PC-9 (cell line): Measurements from ENCODE around the gene RNF212. TPM values are rescaled to one million over a fixed set of nuclear protein-coding genes. Genes with fewer than 3 reads are reported as not detected.

Source experiments
- BruUV-seq: library from RNA; stranded (reverse); fragments of 400-500 nt; replicated peaks from 2 replicates; lab custom pipeline; 2021; lab: Mats Ljungman, UMichigan
- CTCF ChIA-PET: fragments of 300-600 bp; sonication (Branson Sonifier 250); formaldehyde crosslinking; loops from one replicate; lab custom pipeline; 2022; ENCODE audit warnings: antibody characterized with exemption; lab: Charles Lee
- POLR2A ChIA-PET: fragments of 300-600 bp; sonication (Branson Sonifier 250); formaldehyde crosslinking; loops from one replicate; lab custom pipeline; 2022; ENCODE audit warnings: antibody characterized with exemption; ENCODE audit not compliant: unreplicated experiment; lab: Charles Lee
- DNase-seq, 2 experiments: peaks; one replicate each; pipeline versions ENCODE4 v3.0.0 to v3.0.0-alpha.2; 2015 to 2022; ENCODE audit warnings: mixed read lengths in 1 of 2
- H2AFZ ChIP-seq: fragments of 200-600 bp; sonication (generic); 2 replicates; pipeline ENCODE4 v1.8.1; 2017; ENCODE audit warnings: antibody characterized with exemption
- H3F3A ChIP-seq: fragments of 200-600 bp; sonication (generic); 2 replicates; pipeline ENCODE4 v1.8.1; 2017; ENCODE audit warnings: antibody characterized with exemption, mild to moderate bottlenecking, low read depth; ENCODE audit not compliant: insufficient read depth
- H3K27ac ChIP-seq: fragments of 200-600 bp; sonication (generic); 2 replicates; pipeline ENCODE4 v1.6.1; 2016; ENCODE audit warnings: mixed run types
- H3K27me3 ChIP-seq: fragments of 200-600 bp; sonication (generic); 2 replicates; pipeline ENCODE4 v1.6.1; 2016; ENCODE audit warnings: low read depth, mixed run types; ENCODE audit not compliant: insufficient read depth
- H3K36me3 ChIP-seq: fragments of 200-600 bp; sonication (generic); 2 replicates; pipeline ENCODE4 v1.6.1; 2016; ENCODE audit warnings: low read depth, mixed run types
- H3K4me1 ChIP-seq: fragments of 200-600 bp; sonication (generic); replicated peaks from 2 replicates; pipeline ENCODE4 v1.6.1; 2016; ENCODE audit warnings: mixed run types; ENCODE audit not compliant: insufficient read depth
- H3K4me2 ChIP-seq: fragments of 200-600 bp; sonication (generic); 2 replicates; pipeline ENCODE4 v1.6.1; 2017; ENCODE audit warnings: mixed run types
- H3K4me3 ChIP-seq: fragments of 200-600 bp; sonication (generic); 2 replicates; pipeline ENCODE4 v1.6.1; 2016; ENCODE audit warnings: mixed run types
- H3K79me2 ChIP-seq: fragments of 200-600 bp; sonication (generic); 2 replicates; pipeline ENCODE4 v1.6.1; 2017; ENCODE audit warnings: low read depth, mixed run types
- H3K9me2 ChIP-seq: fragments of 200-600 bp; sonication (generic); 2 replicates; pipeline ENCODE4 v1.8.1; 2017; ENCODE audit warnings: mild to moderate bottlenecking; ENCODE audit not compliant: insufficient read depth
- H3K9me3 ChIP-seq: fragments of 200-600 bp; sonication (generic); 2 replicates; pipeline ENCODE4 v1.8.1; 2016; ENCODE audit warnings: low read depth; ENCODE audit not compliant: insufficient read depth
- H4K20me1 ChIP-seq: fragments of 200-600 bp; sonication (generic); 2 replicates; pipeline ENCODE4 v1.8.1; 2017; ENCODE audit not compliant: insufficient read depth
- CTCF ChIP-seq: fragments of 200-600 bp; sonication (generic); conservative IDR thresholded peaks from 2 replicates; pipeline ENCODE4 v1.6.1; 2017; ENCODE audit warnings: mixed run types, antibody characterized with exemption, mild to moderate bottlenecking, moderate library complexity
- EZH2 ChIP-seq: fragments of 200-600 bp; sonication (generic); IDR thresholded peaks from 2 replicates; pipeline ENCODE4 v1.8.0; 2017; ENCODE audit warnings: antibody characterized with exemption, low read depth
- intact Hi-C: fragments of 100-400 bp; cut with micrococcal nuclease; formaldehyde crosslinking; loops from one replicate; pipeline ENCODE4 v1.10.0; 2022; ENCODE audit not compliant: unreplicated experiment
- total RNA-seq: library from RNA; stranded (reverse); gene quantifications from 2 replicates; pipeline ENCODE4 v1.2.3, GENCODE V29; 2021

The RNF212 gene
- total RNA-seq, 1 experiment from 2014 or later, result 4.2 TPM

GRCh38 chr4:1084796-1085403 lies 28.5 kb downstream of the RNF212 start:
- H3K4me2 ChIP-seq, result no peak overlapping the region
- TF ChIP-seq CTCF (no peak), EZH2 (no peak)
- no peaks in the 10 kb centered on the region for H3K9me2 ChIP-seq
- intact Hi-C loops, result loop anchor here (5.0 kb wide), 1 partner anchor 43 kb away; no protein-coding TSS in a partner anchor
- no peaks in the 10 kb centered on the region; the same call in 1 of the 2 replicates for H3K9me3 ChIP-seq
- no peak overlapping the region for H3K4me3 ChIP-seq
- no peaks in the 10 kb centered on the region for H3K79me2 ChIP-seq
- H2AFZ ChIP-seq, result no peak overlapping the region
- DNase-seq, result no peak
- H3K4me1 ChIP-seq, result peaks cover 26% of the 10 kb centered on the region
- H3K27me3 ChIP-seq, result no peaks in the 10 kb centered on the region
- BruUV-seq, result no TSS peak
- no peaks in the 10 kb centered on the region for H4K20me1 ChIP-seq
- ChIA-PET CTCF (no interaction called here), POLR2A (no interaction called here)
- H3K36me3 ChIP-seq, result no peaks in the 10 kb centered on the region
- H3K27ac ChIP-seq, result no peak overlapping the region
- H3F3A ChIP-seq, result peaks cover 14% of the 10 kb centered on the region

GRCh38 chr4:1084394-1084793 lies 29.0 kb downstream of the RNF212 start:
- no peak for DNase-seq
- ChIA-PET POLR2A (no interaction called here), CTCF (no interaction called here)
- no peak overlapping the region for H3K4me3 ChIP-seq
- TF ChIP-seq EZH2 (no peak), CTCF (no peak)
- H3K4me2 ChIP-seq, result no peak overlapping the region
- intact Hi-C loops, result loop anchor here (5.0 kb wide), 1 partner anchor 42 kb away; no protein-coding TSS in a partner anchor
- H3K9me3 ChIP-seq, result no peaks in the 10 kb centered on the region; the same call in 1 of the 2 replicates
- no peaks in the 10 kb centered on the region for H3K9me2 ChIP-seq
- no peaks in the 10 kb centered on the region for H3K27me3 ChIP-seq
- peaks cover 26% of the 10 kb centered on the region for H3K4me1 ChIP-seq
- H4K20me1 ChIP-seq, result no peaks in the 10 kb centered on the region
- H3K27ac ChIP-seq, result no peak overlapping the region
- no peaks in the 10 kb centered on the region for H3K79me2 ChIP-seq
- H3F3A ChIP-seq, result peaks cover 14% of the 10 kb centered on the region
- no TSS peak for BruUV-seq
- H2AFZ ChIP-seq, result no peak overlapping the region
- H3K36me3 ChIP-seq, result no peaks in the 10 kb centered on the region

- H4K20me1 ChIP-seq, result no peaks in the 10 kb centered on the region
- peak overlapping the region; percentile 45 for H3K27ac ChIP-seq
- peak; percentile 87 to 92 for DNase-seq
- no peaks in the 10 kb centered on the region for H3K9me3 ChIP-seq
- POLR2A ChIA-PET, result interaction anchor here (0.5 kb wide), 1 partner anchor 10 kb away, joined by 5 read pairs; no protein-coding TSS in a partner anchor
- TF ChIP-seq CTCF, result no peak
- TF ChIP-seq EZH2, result no peak
- no peak overlapping the region for H3K4me3 ChIP-seq
- no TSS peak for BruUV-seq
- no peaks in the 10 kb centered on the region for H3K36me3 ChIP-seq
- H3K4me2 ChIP-seq, result peak overlapping the region; percentile 67
- CTCF ChIA-PET, result no interaction called here
- no peaks in the 10 kb centered on the region for H3K9me2 ChIP-seq
- H3K4me1 ChIP-seq, result peaks cover 26% of the 10 kb centered on the region
- intact Hi-C loops, result loop anchor here (5.0 kb wide), 1 partner anchor 40 kb away; no protein-coding TSS in a partner anchor
- H3F3A ChIP-seq, result peaks cover 14% of the 10 kb centered on the region
- no peaks in the 10 kb centered on the region for H3K79me2 ChIP-seq
- H3K27me3 ChIP-seq, result no peaks in the 10 kb centered on the region
- H2AFZ ChIP-seq, result 0 out of 2 replicates have a peak overlapping the region, but pooled peaks have one; percentile 8
These were observed 30.9 kb downstream of the RNF212 start for GRCh38 chr4:1082215-1083182.
